K562 (cell line): ENCODE measurements around the gene CCL24.

Source experiments
- PHF20 ChIP-seq: fragments of 450-650 bp; IDR thresholded peaks from 2 replicates; pipeline ENCODE4 v1.6.1; 2018; ENCODE audit not compliant: partially characterized antibody
- SNIP1 ChIP-seq: fragments of 450-650 bp; IDR thresholded peaks from 2 replicates; pipeline ENCODE4 v1.7.1; 2017; ENCODE audit warnings: low read depth, mild to moderate bottlenecking
- TARDBP ChIP-seq: fragments of 450-650 bp; IDR thresholded peaks from 2 replicates; pipeline ENCODE4 v1.6.1; 2016
- TF ChIP-seq, protein P1 (sequence below), 3 experiments: IDR thresholded peaks in 2 of 3; conservative IDR thresholded peaks in 1 of 3; 2 replicates each; pipeline ENCODE4 v1.5.1; 2011 to 2012; ENCODE audit warnings: low read length in 3 of 3, mild to moderate bottlenecking in 3 of 3, control low read depth in 2 of 3, improper control_type of control experiment in 1 of 3, inconsistent platforms in 1 of 3, low read depth in 1 of 3, mixed read lengths in 1 of 3, moderate library complexity in 1 of 3; ENCODE audit not compliant: insufficient read depth in 2 of 3

DNA sequence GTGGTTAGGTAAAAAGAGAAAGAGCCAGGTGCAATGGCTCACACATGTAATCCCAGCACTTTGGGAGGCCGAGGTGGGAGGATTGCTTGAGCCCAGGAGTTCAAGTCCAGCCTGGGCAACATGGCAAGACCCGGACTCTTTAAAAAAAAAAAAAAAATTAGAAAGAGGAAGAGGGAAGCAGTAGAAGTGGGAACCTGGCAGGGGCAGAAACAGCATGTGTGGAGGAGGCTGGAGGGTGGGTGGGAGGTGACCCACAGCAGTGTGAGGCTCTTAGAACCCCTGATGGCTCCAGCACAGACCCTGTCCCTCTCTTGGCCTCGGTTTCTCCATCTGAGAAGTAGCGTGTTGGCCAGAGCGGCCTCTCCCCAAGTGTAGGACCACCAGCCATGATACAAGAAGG, 4.9 kb upstream of the CCL24 start:
- TF ChIP-seq, protein P1, sequence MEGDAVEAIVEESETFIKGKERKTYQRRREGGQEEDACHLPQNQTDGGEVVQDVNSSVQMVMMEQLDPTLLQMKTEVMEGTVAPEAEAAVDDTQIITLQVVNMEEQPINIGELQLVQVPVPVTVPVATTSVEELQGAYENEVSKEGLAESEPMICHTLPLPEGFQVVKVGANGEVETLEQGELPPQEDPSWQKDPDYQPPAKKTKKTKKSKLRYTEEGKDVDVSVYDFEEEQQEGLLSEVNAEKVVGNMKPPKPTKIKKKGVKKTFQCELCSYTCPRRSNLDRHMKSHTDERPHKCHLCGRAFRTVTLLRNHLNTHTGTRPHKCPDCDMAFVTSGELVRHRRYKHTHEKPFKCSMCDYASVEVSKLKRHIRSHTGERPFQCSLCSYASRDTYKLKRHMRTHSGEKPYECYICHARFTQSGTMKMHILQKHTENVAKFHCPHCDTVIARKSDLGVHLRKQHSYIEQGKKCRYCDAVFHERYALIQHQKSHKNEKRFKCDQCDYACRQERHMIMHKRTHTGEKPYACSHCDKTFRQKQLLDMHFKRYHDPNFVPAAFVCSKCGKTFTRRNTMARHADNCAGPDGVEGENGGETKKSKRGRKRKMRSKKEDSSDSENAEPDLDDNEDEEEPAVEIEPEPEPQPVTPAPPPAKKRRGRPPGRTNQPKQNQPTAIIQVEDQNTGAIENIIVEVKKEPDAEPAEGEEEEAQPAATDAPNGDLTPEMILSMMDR (IDR thresholded peaks at IDR 0.05 in 2 of 3, conservative IDR thresholded peaks at IDR 0.05 in 1 of 3; ENCODE audit: insufficient read depth in 2 of 3, low read depth in 1 of 3, low read length in 3 of 3) = no peak
- TF ChIP-seq PHF20 (no peak), SNIP1 (no peak), TARDBP (no peak)
